OCI-LY1 (cell line): ENCODE results near the gene PSMB5.

Source experiments
- H2AFZ ChIP-seq: fragments of 200-600 bp; sonication (generic), shearing (Covaris generic); 2 replicates; pipeline ENCODE4 v1.6.0; 2014; ENCODE audit warnings: antibody characterized with exemption, mild to moderate bottlenecking, low read length
- H3F3A ChIP-seq: fragments of 200-600 bp; sonication (generic), shearing (Covaris generic); 2 replicates; pipeline ENCODE4 v1.6.0; 2014; ENCODE audit warnings: mild to moderate bottlenecking, antibody characterized with exemption, low read length, moderate library complexity; ENCODE audit not compliant: insufficient read depth
- H3K27ac ChIP-seq: fragments of 200-600 bp; sonication (generic); 2 replicates; pipeline ENCODE4 v1.5.1; 2014; ENCODE audit warnings: low read length, mixed run types, mild to moderate bottlenecking, low read depth; ENCODE audit not compliant: poor library complexity, severe bottlenecking
- H3K27me3 ChIP-seq: fragments of 200-600 bp; sonication (generic); 2 replicates; pipeline ENCODE4 v1.6.0; 2014; ENCODE audit warnings: antibody characterized with exemption, mild to moderate bottlenecking, low read length, moderate library complexity; ENCODE audit not compliant: insufficient read depth
- H3K36me3 ChIP-seq: fragments of 200-600 bp; sonication (generic); 2 replicates; pipeline ENCODE4 v1.6.1; 2014; ENCODE audit warnings: mild to moderate bottlenecking, antibody characterized with exemption, low read length, moderate library complexity, mixed read lengths; ENCODE audit not compliant: insufficient read depth
- H3K4me1 ChIP-seq: fragments of 200-600 bp; sonication (generic); 2 replicates; pipeline ENCODE4 v1.5.1; 2014; ENCODE audit warnings: mild to moderate bottlenecking, low read length, moderate library complexity; ENCODE audit not compliant: insufficient read depth, severe bottlenecking
- H3K4me2 ChIP-seq: fragments of 200-600 bp; sonication (generic), shearing (Covaris generic); 2 replicates; pipeline ENCODE4 v1.6.1; 2014; ENCODE audit warnings: low read length
- H3K4me3 ChIP-seq: fragments of 200-600 bp; sonication (generic); 2 replicates; pipeline ENCODE4 v1.5.1; 2014; ENCODE audit warnings: low read length, low read depth, mild to moderate bottlenecking, mixed read lengths; ENCODE audit not compliant: poor library complexity, severe bottlenecking
- H3K79me2 ChIP-seq: fragments of 200-600 bp; shearing (Covaris generic); 2 replicates; pipeline ENCODE4 v1.6.1; 2016; ENCODE audit warnings: mixed run types, low read length, mixed read lengths; ENCODE audit not compliant: insufficient read depth
- H3K9ac ChIP-seq: fragments of 200-600 bp; sonication (generic), shearing (Covaris generic); 2 replicates; pipeline ENCODE4 v1.6.1; 2014; ENCODE audit warnings: mild to moderate bottlenecking, low read length, mixed read lengths
- H3K9me2 ChIP-seq: fragments of 200-600 bp; sonication (generic), shearing (Covaris generic); 2 replicates; pipeline ENCODE4 v1.6.1; 2014; ENCODE audit warnings: low read depth, mild to moderate bottlenecking, low read length, mixed read lengths
- H3K9me3 ChIP-seq: fragments of 200-600 bp; shearing (Covaris generic); 2 replicates; pipeline ENCODE4 v1.6.1; 2014; ENCODE audit warnings: low read length, mixed read lengths
- H4K20me1 ChIP-seq: fragments of 200-600 bp; sonication (generic), shearing (Covaris generic); 2 replicates; pipeline ENCODE4 v1.6.0; 2016; ENCODE audit warnings: mild to moderate bottlenecking, low read length; ENCODE audit not compliant: insufficient read depth
- EZH2 ChIP-seq: fragments of 200-600 bp; sonication (generic), shearing (Covaris generic); IDR thresholded peaks from 2 replicates; pipeline ENCODE4 v1.8.0; 2017; ENCODE audit warnings: borderline replicate concordance, mixed run types, mild to moderate bottlenecking, antibody characterized with exemption, low read length, moderate library complexity, mixed read lengths
- TF ChIP-seq, protein P1 (sequence below): fragments of 200-600 bp; sonication (generic), shearing (Covaris generic); IDR thresholded peaks from 2 replicates; pipeline ENCODE4 v1.5.1; 2017; ENCODE audit warnings: mild to moderate bottlenecking, antibody characterized with exemption, low read length, moderate library complexity, mixed read lengths

Gene PSMB5

DNA sequence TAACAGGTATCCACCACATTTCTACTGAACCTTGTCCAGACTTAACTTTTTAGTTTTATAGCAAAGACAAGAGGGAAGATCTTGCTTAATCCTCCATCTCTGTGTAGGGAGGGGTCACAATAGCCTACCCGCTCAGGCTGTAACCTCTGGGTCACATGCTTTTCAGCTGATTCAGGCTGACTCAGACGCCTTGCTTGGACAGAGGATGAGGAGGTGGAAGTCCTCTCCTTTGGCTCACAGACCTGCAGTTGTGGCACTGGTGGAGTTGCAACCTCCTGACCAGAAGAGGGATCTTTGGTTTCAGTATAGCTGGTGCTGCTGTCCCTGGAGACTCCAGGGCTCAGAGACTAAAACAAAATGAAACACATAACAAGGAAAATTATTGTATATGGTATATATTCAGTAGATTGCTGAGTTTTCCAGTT, 44.0 kb upstream of the PSMB5 start:
- H3K4me3 ChIP-seq, result no peak overlapping the region
- no peaks in the 10 kb centered on the region for H3K27me3 ChIP-seq
- TF ChIP-seq EZH2, result no peak
- TF ChIP-seq, protein P1, sequence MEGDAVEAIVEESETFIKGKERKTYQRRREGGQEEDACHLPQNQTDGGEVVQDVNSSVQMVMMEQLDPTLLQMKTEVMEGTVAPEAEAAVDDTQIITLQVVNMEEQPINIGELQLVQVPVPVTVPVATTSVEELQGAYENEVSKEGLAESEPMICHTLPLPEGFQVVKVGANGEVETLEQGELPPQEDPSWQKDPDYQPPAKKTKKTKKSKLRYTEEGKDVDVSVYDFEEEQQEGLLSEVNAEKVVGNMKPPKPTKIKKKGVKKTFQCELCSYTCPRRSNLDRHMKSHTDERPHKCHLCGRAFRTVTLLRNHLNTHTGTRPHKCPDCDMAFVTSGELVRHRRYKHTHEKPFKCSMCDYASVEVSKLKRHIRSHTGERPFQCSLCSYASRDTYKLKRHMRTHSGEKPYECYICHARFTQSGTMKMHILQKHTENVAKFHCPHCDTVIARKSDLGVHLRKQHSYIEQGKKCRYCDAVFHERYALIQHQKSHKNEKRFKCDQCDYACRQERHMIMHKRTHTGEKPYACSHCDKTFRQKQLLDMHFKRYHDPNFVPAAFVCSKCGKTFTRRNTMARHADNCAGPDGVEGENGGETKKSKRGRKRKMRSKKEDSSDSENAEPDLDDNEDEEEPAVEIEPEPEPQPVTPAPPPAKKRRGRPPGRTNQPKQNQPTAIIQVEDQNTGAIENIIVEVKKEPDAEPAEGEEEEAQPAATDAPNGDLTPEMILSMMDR, result no peak
- H3K27ac ChIP-seq, result no peak overlapping the region
- H3K4me1 ChIP-seq, result no peaks in the 10 kb centered on the region
- H3K9me2 ChIP-seq, result no peaks in the 10 kb centered on the region
- H3K9me3 ChIP-seq, result no peaks in the 10 kb centered on the region
- no peak overlapping the region; the same call in 1 of the 2 replicates for H3K9ac ChIP-seq
- H3K4me2 ChIP-seq, result no peak overlapping the region
- no peaks in the 10 kb centered on the region for H3K79me2 ChIP-seq
- peaks cover 91% of the 10 kb centered on the region for H3K36me3 ChIP-seq
- H3F3A ChIP-seq, result 0 out of 2 replicates have a peak, but pooled peaks cover 5% of the 10 kb centered on the region
- no peak overlapping the region for H2AFZ ChIP-seq
- H4K20me1 ChIP-seq, result no peaks in the 10 kb centered on the region

DNA sequence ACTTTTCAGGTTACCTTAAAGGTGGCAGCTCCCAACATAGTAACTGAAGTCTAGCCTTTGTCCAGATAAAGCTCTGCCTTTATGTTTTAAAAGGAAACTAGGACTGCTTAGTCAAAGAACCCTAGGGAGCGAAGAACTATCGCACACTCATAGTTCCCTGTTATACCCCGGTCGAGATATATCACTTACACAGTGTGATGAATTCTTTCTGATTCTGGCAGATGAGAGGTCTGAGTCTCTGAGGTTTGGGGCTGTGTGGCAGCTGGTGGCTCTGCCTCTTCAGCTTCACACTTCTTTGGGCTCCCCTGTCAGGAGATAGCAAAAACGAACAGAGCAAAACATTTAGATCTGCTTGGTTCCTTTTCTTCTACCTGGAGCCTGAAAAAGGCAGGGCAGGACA, 43.3 kb upstream of the PSMB5 start:
- no peak overlapping the region for H3K9ac ChIP-seq
- H3K4me1 ChIP-seq, result no peaks in the 10 kb centered on the region
- H3K79me2 ChIP-seq, result no peaks in the 10 kb centered on the region
- no peaks in the 10 kb centered on the region for H3K9me2 ChIP-seq
- 0 out of 2 replicates have a peak, but pooled peaks cover 5% of the 10 kb centered on the region for H3F3A ChIP-seq
- H4K20me1 ChIP-seq, result no peaks in the 10 kb centered on the region
- H3K27me3 ChIP-seq, result no peaks in the 10 kb centered on the region
- no peak for TF ChIP-seq EZH2
- TF ChIP-seq, protein P1, result no peak
- no peak overlapping the region for H2AFZ ChIP-seq
- peaks cover 86% of the 10 kb centered on the region for H3K36me3 ChIP-seq
- H3K9me3 ChIP-seq, result no peaks in the 10 kb centered on the region
- H3K4me2 ChIP-seq, result no peak overlapping the region
- H3K4me3 ChIP-seq, result no peak overlapping the region
- no peak overlapping the region for H3K27ac ChIP-seq

DNA sequence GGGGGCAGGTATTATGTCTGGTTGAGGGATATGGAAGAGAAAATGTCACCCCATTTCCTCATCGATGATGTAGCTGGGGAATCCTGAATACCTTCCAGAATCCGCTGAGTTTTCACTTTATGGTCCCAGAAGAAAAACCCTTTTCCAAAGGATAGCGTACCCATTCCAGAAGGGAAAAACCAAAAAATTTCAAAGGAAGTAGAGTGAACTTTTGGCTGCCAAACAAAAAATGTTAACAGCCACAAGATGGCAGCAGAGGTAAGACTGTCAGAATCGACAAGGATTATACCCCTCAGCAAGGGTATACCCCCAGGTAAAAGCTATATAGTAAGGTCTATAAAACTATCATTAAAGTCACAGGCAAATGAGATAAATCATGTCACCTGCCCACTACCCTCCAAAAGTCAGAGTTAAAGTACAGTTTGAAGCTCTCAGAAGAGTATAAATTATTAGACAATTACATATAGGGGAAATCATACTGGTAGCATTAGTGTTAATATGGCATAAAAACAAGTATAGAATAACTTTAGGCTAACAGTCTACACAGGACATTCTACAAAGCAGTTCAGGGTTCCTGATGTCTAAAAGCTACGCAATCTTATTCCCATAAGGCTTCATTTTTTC, 42.2 kb upstream of the PSMB5 start:
- Histone ChIP-seq H3K9me2 (no peaks in the 10 kb centered on the region), H4K20me1 (no peaks in the 10 kb centered on the region), H2AFZ (no peak overlapping the region), H3K4me3 (no peak overlapping the region), H3K27ac (no peak overlapping the region), H3K9ac (no peak overlapping the region), H3K4me1 (peaks cover 2% of the 10 kb centered on the region), H3K9me3 (no peaks in the 10 kb centered on the region), H3K36me3 (peaks cover 81% of the 10 kb centered on the region), H3F3A (0 out of 2 replicates have a peak, but pooled peaks cover 5% of the 10 kb centered on the region), H3K27me3 (no peaks in the 10 kb centered on the region), H3K79me2 (no peaks in the 10 kb centered on the region), H3K4me2 (no peak overlapping the region)
- TF ChIP-seq EZH2, result no peak
- TF ChIP-seq, protein P1, result peak; percentile 65
